ENCODE results near the gene CAPN5. TPM values are rescaled to one million over a fixed set of nuclear protein-coding genes. Genes with fewer than 3 reads are reported as not detected.

The CAPN5 gene
- total and polyA plus RNA-seq, 2 experiments from 2014 or later = 10.2 to 32.2 TPM

- no peak for ATAC-seq
- Histone ChIP-seq H3K79me2 (replicated peaks; ENCODE audit: insufficient read depth) (no peaks in the 10 kb centered on the region), H4K20me1 (replicated peaks; ENCODE audit: insufficient read depth) (no peaks in the 10 kb centered on the region), H3K27ac (ENCODE audit: low read depth) (no peak overlapping the region), H2AFZ (peak overlapping the region; percentile 38; the same call in 1 of the 2 replicates), H3K4me1 (ENCODE audit: insufficient read depth) (peaks cover 38% of the 10 kb centered on the region), H3K36me3 (ENCODE audit: insufficient read depth) (no peaks in the 10 kb centered on the region), H3F3A (replicated peaks; ENCODE audit: low read depth) (no peaks in the 10 kb centered on the region), H3K4me3 (no peak overlapping the region), H3K27me3 (ENCODE audit: insufficient read depth) (no peaks in the 10 kb centered on the region), H3K4me2 (no peak overlapping the region), H3K9me2 (ENCODE audit: insufficient read depth) (0 out of 2 replicates have a peak, but pooled peaks cover 2% of the 10 kb centered on the region)
- H3K36me3 Mint-ChIP-seq (ENCODE audit: low read depth) = no peaks in the 10 kb centered on the region; the same call in 2 of the 3 replicates
- no peak overlapping the region; the same call in 2 of the 3 replicates for H3K4me3 Mint-ChIP-seq
- TF ChIP-seq NANOG (IDR thresholded peaks at IDR 0.05; ENCODE audit: borderline replicate concordance) = no peak
- TF ChIP-seq ZNF331 (CRISPR knock-in tag; IDR thresholded peaks at IDR 0.05; ENCODE audit: low read depth) = no peak
- no peak for TF ChIP-seq ETS1 (IDR thresholded peaks at IDR 0.05)
- H3K4me1 Mint-ChIP-seq = peaks cover 67% of the 10 kb centered on the region
- H3K27me3 Mint-ChIP-seq (ENCODE audit: insufficient read depth, low read depth, poor library complexity) = peaks cover 24% of the 10 kb centered on the region
- no peak for DNase-seq (ENCODE audit: low spot score)
- H3K27ac Mint-ChIP-seq = no peak overlapping the region
- peaks cover 5% of the 10 kb centered on the region; the same call in 2 of the 3 replicates for H3K9me3 Mint-ChIP-seq
Measured at GRCh38 chr11:77173494-77173893, 106.7 kb downstream of the CAPN5 start.

GRCh38 chr11:77174559-77174958 lies 107.8 kb downstream of the CAPN5 start:
- ATAC-seq = no peak
- DNase-seq (ENCODE audit: low spot score) = no peak

More at GRCh38 chr11:77174559-77174958, 107.8 kb downstream of the CAPN5 start:
- Mint-ChIP-seq H3K27ac (no peak overlapping the region), H3K9me3 (peaks cover 5% of the 10 kb centered on the region; the same call in 2 of the 3 replicates), H3K4me1 (peaks cover 67% of the 10 kb centered on the region), H3K36me3 (ENCODE audit: low read depth) (no peaks in the 10 kb centered on the region; the same call in 2 of the 3 replicates), H3K27me3 (ENCODE audit: insufficient read depth, low read depth, poor library complexity) (peaks cover 24% of the 10 kb centered on the region), H3K4me3 (no peak overlapping the region)
- Histone ChIP-seq H3K9me2 (ENCODE audit: insufficient read depth) (0 out of 2 replicates have a peak, but pooled peaks cover 2% of the 10 kb centered on the region), H3K79me2 (replicated peaks; ENCODE audit: insufficient read depth) (no peaks in the 10 kb centered on the region), H3K36me3 (ENCODE audit: insufficient read depth) (no peaks in the 10 kb centered on the region), H4K20me1 (replicated peaks; ENCODE audit: insufficient read depth) (no peaks in the 10 kb centered on the region), H3K27ac (ENCODE audit: low read depth) (no peak overlapping the region), H3K4me1 (ENCODE audit: insufficient read depth) (peaks cover 38% of the 10 kb centered on the region), H3K4me2 (no peak overlapping the region), H2AFZ (peak overlapping the region; percentile 72; the same call in 1 of the 2 replicates), H3F3A (replicated peaks; ENCODE audit: low read depth) (no peaks in the 10 kb centered on the region), H3K4me3 (no peak overlapping the region), H3K27me3 (ENCODE audit: insufficient read depth) (no peaks in the 10 kb centered on the region)
- TF ChIP-seq NANOG (IDR thresholded peaks at IDR 0.05; ENCODE audit: borderline replicate concordance) (no peak), CTCF (conservative IDR thresholded peaks at IDR 0.05; ENCODE audit: low read depth in 2 of 2) (no peak), ETS1 (IDR thresholded peaks at IDR 0.05) (no peak), EZH2 (IDR thresholded peaks at IDR 0.05; ENCODE audit: low read depth, unreplicated experiment) (no peak), EZH2phosphoT487 (IDR thresholded peaks at IDR 0.05; ENCODE audit: unreplicated experiment) (no peak), STAT1 (IDR thresholded peaks at IDR 0.05; ENCODE audit: unreplicated experiment) (no peak), CREB1 (CRISPR knock-in tag; IDR thresholded peaks at IDR 0.05; ENCODE audit: low read depth) (no peak), ZNF462 (CRISPR knock-in tag; IDR thresholded peaks at IDR 0.05) (no peak), JUNB (IDR thresholded peaks at IDR 0.05; ENCODE audit: unreplicated experiment) (no peak), ZNF114 (CRISPR knock-in tag; IDR thresholded peaks at IDR 0.05) (no peak)

Data from GM23338 (cell line).